HUES6 (cell line): ENCODE measurements around the gene RPL10A.

Experiments used
- H3K27ac ChIP-seq: 2 replicates; pipeline ENCODE4 v1.7.0; 2013; ENCODE audit warnings: low read depth, mild to moderate bottlenecking, low read length, inconsistent platforms
- H3K27me3 ChIP-seq: 2 replicates; pipeline ENCODE4 v1.6.1; 2013; ENCODE audit warnings: low read length; ENCODE audit not compliant: control insufficient read depth, insufficient read depth
- H3K36me3 ChIP-seq: 2 replicates; pipeline ENCODE4 v1.6.1; 2013; ENCODE audit warnings: low read length; ENCODE audit not compliant: control insufficient read depth, insufficient read depth
- H3K4me1 ChIP-seq: 2 replicates; pipeline ENCODE4 v1.6.1; 2013; ENCODE audit warnings: low read length; ENCODE audit not compliant: control insufficient read depth, insufficient read depth
- H3K4me3 ChIP-seq: 2 replicates; pipeline ENCODE4 v1.5.1; 2013; ENCODE audit warnings: low read depth, low read length
- H3K9ac ChIP-seq: one replicate; pipeline ENCODE4 v1.6.1; 2013; ENCODE audit warnings: mild to moderate bottlenecking, low read length
- H3K9me3 ChIP-seq: 2 replicates; pipeline ENCODE4 v1.6.1; 2013; ENCODE audit warnings: low read depth, low read length; ENCODE audit not compliant: control insufficient read depth, insufficient read depth

Gene RPL10A

GRCh38 chr6:35468980-35469750, 964 bp downstream of the RPL10A start:
- Histone ChIP-seq H3K27me3 (0 out of 2 replicates have a peak, but pooled peaks cover 5% of the 10 kb centered on the region), H3K9ac (peak overlapping the region; percentile 98), H3K4me1 (peaks cover 17% of the 10 kb centered on the region; the same call in 1 of the 2 replicates), H3K27ac (peak overlapping the region; percentile 96), H3K9me3 (no peaks in the 10 kb centered on the region), H3K36me3 (peaks cover 69% of the 10 kb centered on the region), H3K4me3 (peak overlapping the region; percentile 96)

- Histone ChIP-seq H3K9me3 (no peaks in the 10 kb centered on the region), H3K36me3 (peaks cover 76% of the 10 kb centered on the region), H3K4me3 (peak overlapping the region; percentile 96), H3K4me1 (peaks cover 17% of the 10 kb centered on the region; the same call in 1 of the 2 replicates), H3K9ac (peak overlapping the region; percentile 98), H3K27ac (peak overlapping the region; percentile 96), H3K27me3 (0 out of 2 replicates have a peak, but pooled peaks cover 5% of the 10 kb centered on the region)
These were observed 1.8 kb downstream of the RPL10A start for GRCh38 chr6:35469751-35470662.

GRCh38 chr6:35470663-35471120, 2.5 kb downstream of the RPL10A start:
- H3K27ac ChIP-seq = no peak overlapping the region
- H3K27me3 ChIP-seq = 0 out of 2 replicates have a peak, but pooled peaks cover 5% of the 10 kb centered on the region
- peak overlapping the region; percentile 98 for H3K9ac ChIP-seq
- H3K9me3 ChIP-seq = no peaks in the 10 kb centered on the region
- H3K4me1 ChIP-seq = peaks cover 17% of the 10 kb centered on the region; the same call in 1 of the 2 replicates
- H3K4me3 ChIP-seq = peak overlapping the region; percentile 96
- H3K36me3 ChIP-seq = peaks cover 78% of the 10 kb centered on the region

GRCh38 chr6:35471836-35472345, 3.7 kb downstream of the RPL10A start:
- H3K4me3 ChIP-seq = no peak overlapping the region

GRCh38 chr6:35473075-35473849, 5.1 kb downstream of the RPL10A start:
- Histone ChIP-seq H3K27ac (no peak overlapping the region), H3K9me3 (no peaks in the 10 kb centered on the region), H3K4me1 (peaks cover 15% of the 10 kb centered on the region; the same call in 1 of the 2 replicates), H3K27me3 (no peaks in the 10 kb centered on the region), H3K4me3 (no peak overlapping the region), H3K9ac (no peak overlapping the region), H3K36me3 (peaks cover 84% of the 10 kb centered on the region)

More at GRCh38 chr6:35471836-35472345, 3.7 kb downstream of the RPL10A start:
- Histone ChIP-seq H3K4me1 (peaks cover 17% of the 10 kb centered on the region; the same call in 1 of the 2 replicates), H3K27me3 (0 out of 2 replicates have a peak, but pooled peaks cover 5% of the 10 kb centered on the region), H3K9ac (no peak overlapping the region), H3K9me3 (no peaks in the 10 kb centered on the region), H3K27ac (no peak overlapping the region), H3K36me3 (peaks cover 72% of the 10 kb centered on the region)

- Histone ChIP-seq H3K27me3 (no peaks in the 10 kb centered on the region), H3K9me3 (no peaks in the 10 kb centered on the region), H3K36me3 (peaks cover 83% of the 10 kb centered on the region), H3K4me3 (no peak overlapping the region), H3K27ac (no peak overlapping the region), H3K4me1 (peaks cover 15% of the 10 kb centered on the region; the same call in 1 of the 2 replicates), H3K9ac (no peak overlapping the region)
These were observed 5.6 kb downstream of the RPL10A start for GRCh38 chr6:35473850-35474130.

- H3K9me3 ChIP-seq = no peaks in the 10 kb centered on the region
- peaks cover 15% of the 10 kb centered on the region; the same call in 1 of the 2 replicates for H3K4me1 ChIP-seq
- H3K27ac ChIP-seq = no peak overlapping the region
- H3K27me3 ChIP-seq = no peaks in the 10 kb centered on the region
- H3K9ac ChIP-seq = no peak overlapping the region
- no peak overlapping the region for H3K4me3 ChIP-seq
- peaks cover 82% of the 10 kb centered on the region for H3K36me3 ChIP-seq
These were observed 6.1 kb downstream of the RPL10A start for GRCh38 chr6:35474131-35474941.

GRCh38 chr6:35474942-35475570, 6.9 kb downstream of the RPL10A start:
- no peak overlapping the region for H3K9ac ChIP-seq
- no peaks in the 10 kb centered on the region for H3K9me3 ChIP-seq
- no peak overlapping the region for H3K4me3 ChIP-seq
- no peak overlapping the region for H3K27ac ChIP-seq
- H3K27me3 ChIP-seq = no peaks in the 10 kb centered on the region
- peaks cover 80% of the 10 kb centered on the region for H3K36me3 ChIP-seq
- peaks cover 11% of the 10 kb centered on the region; the same call in 1 of the 2 replicates for H3K4me1 ChIP-seq

- no peak overlapping the region for H3K9ac ChIP-seq
- H3K27me3 ChIP-seq = no peaks in the 10 kb centered on the region
- no peak overlapping the region for H3K27ac ChIP-seq
- peaks cover 77% of the 10 kb centered on the region for H3K36me3 ChIP-seq
- no peaks in the 10 kb centered on the region for H3K9me3 ChIP-seq
- H3K4me3 ChIP-seq = no peak overlapping the region
- peaks cover 7% of the 10 kb centered on the region; the same call in 1 of the 2 replicates for H3K4me1 ChIP-seq
These were observed 7.4 kb downstream of the RPL10A start for GRCh38 chr6:35475573-35475972.
